Astrocyte (in vitro differentiated cells and primary cell): ENCODE data around the gene TFF2. TPM values are rescaled to one million over a fixed set of nuclear protein-coding genes. Genes with fewer than 3 reads are reported as not detected.

Experiments
- DNase-seq: peaks from one replicate; pipeline ENCODE4 v3.0.0-alpha.2; 2010; ENCODE audit warnings: low read depth
- FAIRE-seq: peaks from 2 replicates; lab custom pipeline; 2011; peaks lifted over from hg19 to GRCh38; lab: Jason Lieb, UNC
- H2AFZ ChIP-seq: 2 replicates; pipeline ENCODE4 v1.6.0; 2012; ENCODE audit warnings: low read depth, low read length, inconsistent platforms
- H3K27ac ChIP-seq: 2 replicates; pipeline ENCODE4 v1.5.1; 2011; ENCODE audit warnings: low read depth, low read length, inconsistent platforms
- H3K27me3 ChIP-seq: 2 replicates; pipeline ENCODE4 v1.6.0; 2011; ENCODE audit warnings: low read length, inconsistent platforms; ENCODE audit not compliant: insufficient read depth
- H3K36me3 ChIP-seq: 2 replicates; pipeline ENCODE4 v1.5.1; 2011; ENCODE audit warnings: low read length, inconsistent platforms; ENCODE audit not compliant: insufficient read depth
- H3K4me1 ChIP-seq: 2 replicates; pipeline ENCODE4 v1.5.1; 2011; ENCODE audit warnings: low read length, inconsistent platforms; ENCODE audit not compliant: insufficient read depth
- H3K4me2 ChIP-seq: 2 replicates; pipeline ENCODE4 v1.6.0; 2012; ENCODE audit warnings: low read length, inconsistent platforms
- H3K4me3 ChIP-seq: 2 replicates; pipeline ENCODE4 v1.5.1; 2011; ENCODE audit warnings: low read depth, mild to moderate bottlenecking, low read length, inconsistent platforms; ENCODE audit not compliant: insufficient read depth
- H3K79me2 ChIP-seq: 2 replicates; pipeline ENCODE4 v1.6.0; 2012; ENCODE audit warnings: mild to moderate bottlenecking, low read length, inconsistent platforms; ENCODE audit not compliant: insufficient read depth
- H3K9ac ChIP-seq: 2 replicates; pipeline ENCODE4 v1.6.0; 2012; ENCODE audit warnings: mild to moderate bottlenecking, low read length, inconsistent platforms
- H3K9me3 ChIP-seq: 2 replicates; pipeline ENCODE4 v1.5.1; 2012; ENCODE audit warnings: low read depth, mild to moderate bottlenecking, low read length, inconsistent platforms; ENCODE audit not compliant: insufficient read depth
- H4K20me1 ChIP-seq: 2 replicates; pipeline ENCODE4 v1.6.0; 2012; ENCODE audit warnings: low read length, inconsistent platforms; ENCODE audit not compliant: insufficient read depth
- H3K27ac Mint-ChIP-seq: one replicate; pipeline ENCODE4 v1.8.0; 2021; ENCODE audit warnings: mild to moderate bottlenecking, mixed read lengths; ENCODE audit not compliant: unreplicated experiment
- H3K27me3 Mint-ChIP-seq: one replicate; pipeline ENCODE4 v1.8.0; 2021; ENCODE audit warnings: low read depth, mixed read lengths; ENCODE audit not compliant: unreplicated experiment
- H3K36me3 Mint-ChIP-seq: one replicate; pipeline ENCODE4 v1.8.0; 2021; ENCODE audit warnings: low read depth, mixed read lengths; ENCODE audit not compliant: unreplicated experiment
- H3K4me1 Mint-ChIP-seq: one replicate; pipeline ENCODE4 v1.8.0; 2021; ENCODE audit warnings: low read depth, mixed read lengths; ENCODE audit not compliant: unreplicated experiment
- H3K4me3 Mint-ChIP-seq: one replicate; pipeline ENCODE4 v1.8.0; 2021; ENCODE audit warnings: mild to moderate bottlenecking, moderate library complexity, mixed read lengths; ENCODE audit not compliant: unreplicated experiment
- H3K9me3 Mint-ChIP-seq: one replicate; pipeline ENCODE4 v1.8.0; 2021; ENCODE audit warnings: mild to moderate bottlenecking, mixed read lengths; ENCODE audit not compliant: unreplicated experiment
- CTCF ChIP-seq: IDR thresholded peaks from 2 replicates; pipeline ENCODE4 v1.5.1; 2011; ENCODE audit warnings: low read depth, mild to moderate bottlenecking, inconsistent platforms, low read length, moderate library complexity; ENCODE audit not compliant: insufficient read depth
- EZH2 ChIP-seq: IDR thresholded peaks from 2 replicates; pipeline ENCODE4 v1.6.1; 2012; ENCODE audit warnings: mild to moderate bottlenecking, low read length, inconsistent platforms; ENCODE audit not compliant: insufficient read depth
- total RNA-seq: library from RNA; stranded (reverse); gene quantifications from 2 replicates; pipeline ENCODE4 v1.2.1, GENCODE V29; 2021

TFF2 gene
- total RNA-seq, 1 donor from 2014 or later: not detected

- Mint-ChIP-seq H3K9me3 (peaks cover 2% of the 10 kb centered on the region), H3K27ac (no peak overlapping the region), H3K36me3 (no peaks in the 10 kb centered on the region), H3K27me3 (peaks cover 60% of the 10 kb centered on the region), H3K4me1 (no peaks in the 10 kb centered on the region), H3K4me3 (no peak overlapping the region)
- no peaks in the 10 kb centered on the region for H3K9me3 ChIP-seq
- TF ChIP-seq EZH2 (no peak), CTCF (no peak)
- H3K4me3 ChIP-seq: no peak overlapping the region
- no peaks in the 10 kb centered on the region for H3K27me3 ChIP-seq
- DNase-seq (no peak), FAIRE-seq (no peak)
- no peaks in the 10 kb centered on the region for H4K20me1 ChIP-seq
- H3K36me3 ChIP-seq: no peaks in the 10 kb centered on the region
- no peaks in the 10 kb centered on the region for H3K4me1 ChIP-seq
- H2AFZ ChIP-seq: no peak overlapping the region
- no peaks in the 10 kb centered on the region for H3K79me2 ChIP-seq
- H3K9ac ChIP-seq: no peak overlapping the region
- no peak overlapping the region for H3K27ac ChIP-seq
- no peak overlapping the region for H3K4me2 ChIP-seq
Observed at GRCh38 chr21:42373908-42374455, 23.2 kb upstream of the TFF2 start.

DNA sequence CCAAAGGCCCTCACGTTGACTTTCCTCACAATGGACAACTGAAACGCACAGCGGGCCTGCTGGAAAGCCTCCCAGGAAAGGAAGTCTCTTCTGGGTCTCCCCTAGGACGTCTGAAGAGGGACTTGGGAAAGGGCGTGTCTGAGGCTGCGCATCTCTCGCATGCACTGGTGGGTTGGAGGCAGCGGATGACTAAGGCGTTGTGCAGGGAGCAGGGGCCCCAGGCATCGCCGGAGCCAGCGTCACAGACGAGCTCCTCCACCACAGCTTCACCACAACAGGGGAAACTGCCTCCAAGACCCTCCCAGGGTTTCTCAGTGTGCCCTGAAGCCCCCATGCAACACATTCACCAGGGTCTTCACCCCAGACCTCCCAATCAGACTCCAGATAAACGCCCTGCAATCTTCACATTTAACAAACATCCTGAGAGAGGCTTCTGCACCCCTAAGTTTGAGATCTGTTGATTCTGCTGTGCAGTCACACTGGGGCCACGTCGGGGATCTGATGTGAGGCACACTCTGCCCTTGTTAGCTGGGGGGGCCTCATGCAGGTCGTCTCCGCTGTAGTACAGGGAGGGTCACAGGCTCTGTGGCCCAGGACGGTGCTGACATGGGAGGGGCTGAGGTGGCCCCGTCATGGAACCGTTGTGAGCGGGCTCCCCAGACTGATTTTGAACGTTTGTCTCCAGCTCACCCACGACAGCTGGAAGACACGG, 22.6 kb upstream of the TFF2 start:
- Histone ChIP-seq H4K20me1 (no peaks in the 10 kb centered on the region), H3K9ac (no peak overlapping the region), H3K4me3 (no peak overlapping the region), H3K36me3 (no peaks in the 10 kb centered on the region), H3K9me3 (no peaks in the 10 kb centered on the region), H3K4me1 (no peaks in the 10 kb centered on the region), H2AFZ (no peak overlapping the region), H3K79me2 (no peaks in the 10 kb centered on the region), H3K27ac (no peak overlapping the region), H3K27me3 (no peaks in the 10 kb centered on the region), H3K4me2 (no peak overlapping the region)
- Mint-ChIP-seq H3K27me3 (peaks cover 58% of the 10 kb centered on the region), H3K4me3 (no peak overlapping the region), H3K27ac (no peak overlapping the region), H3K36me3 (no peaks in the 10 kb centered on the region), H3K4me1 (no peaks in the 10 kb centered on the region), H3K9me3 (peaks cover 2% of the 10 kb centered on the region)
- DNase-seq: no peak
- FAIRE-seq: no peak
- TF ChIP-seq EZH2: no peak
- no peak for TF ChIP-seq CTCF
